Esophagus muscularis mucosa (tissue), 4 donors: Measurements from ENCODE around the gene IFI27L2.

ENCODE experiments used
- CTCF ChIP-seq, 3 experiments: fragments of 200-600 bp in 2 of 3; fragments of 450-650 bp in 1 of 3; sonication (generic) in 2 of 3; IDR thresholded peaks; one replicate each; pipeline ENCODE4 v1.5.1; 2017 to 2019; ENCODE audit warnings: antibody characterized with exemption in 3 of 3, mild to moderate bottlenecking in 2 of 3, moderate library complexity in 1 of 3
- EP300 ChIP-seq: sonication (generic); formaldehyde crosslinking; IDR thresholded peaks from one replicate; pipeline ENCODE4 v1.6.1; 2017; ENCODE audit warnings: antibody characterized with exemption
- POLR2A ChIP-seq: fragments of 450-650 bp; IDR thresholded peaks from one replicate; pipeline ENCODE4 v1.6.1; 2017; ENCODE audit warnings: antibody characterized with exemption, moderate library complexity, mild to moderate bottlenecking, low read depth
- POLR2AphosphoS5 ChIP-seq, 2 donors: sonication (generic); formaldehyde crosslinking; IDR thresholded peaks; one replicate each; pipeline ENCODE4 v1.6.1; 2017; ENCODE audit warnings: antibody characterized with exemption in 2 of 2

- TF ChIP-seq POLR2A (no peak), CTCF (IDR thresholded peaks at IDR 0.05) (no peak), EP300 (no peak), POLR2AphosphoS5 (IDR thresholded peaks at IDR 0.05) (no peak)
Observed at GRCh38 chr14:94173471-94173884, 44.1 kb upstream of the IFI27L2 start.
